H9 (cell line): Measurements from ENCODE around the gene TIRAP. TPM values are rescaled to one million over a fixed set of nuclear protein-coding genes. Genes with fewer than 3 reads are reported as not detected.

Experiments used
- DNase-seq: peaks from one replicate; pipeline ENCODE4 v3.0.0-alpha.2; 2017
- H2AFZ ChIP-seq: one replicate; pipeline ENCODE4 v1.6.1; 2013; ENCODE audit warnings: mild to moderate bottlenecking, low read length, control low read depth, moderate library complexity
- H2AK5ac ChIP-seq: 2 replicates; pipeline ENCODE4 v1.6.1; 2013; ENCODE audit warnings: low read length, control low read depth, mixed read lengths; ENCODE audit not compliant: insufficient read length
- H2BK120ac ChIP-seq: one replicate; pipeline ENCODE4 v1.6.1; 2013; ENCODE audit warnings: low read depth, mild to moderate bottlenecking, low read length, control low read depth, inconsistent platforms; ENCODE audit not compliant: poor library complexity, severe bottlenecking
- H2BK12ac ChIP-seq: 2 replicates; pipeline ENCODE4 v1.6.1; 2013; ENCODE audit warnings: low read length, control low read depth, mixed read lengths, low read depth; ENCODE audit not compliant: insufficient read length
- H2BK15ac ChIP-seq: 2 replicates; pipeline ENCODE4 v1.6.1; 2013; ENCODE audit warnings: low read depth, low read length, control low read depth
- H2BK20ac ChIP-seq: one replicate; pipeline ENCODE4 v1.6.1; 2013; ENCODE audit warnings: low read depth, mild to moderate bottlenecking, low read length, control low read depth, inconsistent platforms; ENCODE audit not compliant: poor library complexity, severe bottlenecking
- H2BK5ac ChIP-seq: 2 replicates; pipeline ENCODE4 v1.6.1; 2013; ENCODE audit warnings: low read length, control low read depth, mixed read lengths; ENCODE audit not compliant: insufficient read length
- H3K14ac ChIP-seq: 2 replicates; pipeline ENCODE4 v1.6.1; 2013; ENCODE audit warnings: low read length, control low read depth; ENCODE audit not compliant: insufficient read depth
- H3K18ac ChIP-seq: 2 replicates; pipeline ENCODE4 v1.6.1; 2013; ENCODE audit warnings: low read depth, mild to moderate bottlenecking, mixed read lengths, low read length, control low read depth; ENCODE audit not compliant: insufficient read length
- H3K23ac ChIP-seq: 2 replicates; pipeline ENCODE4 v1.6.1; 2013; ENCODE audit warnings: low read length, control low read depth, mixed read lengths, low read depth; ENCODE audit not compliant: insufficient read length
- H3K23me2 ChIP-seq: 2 replicates; pipeline ENCODE4 v1.6.1; 2013; ENCODE audit warnings: low read depth, mild to moderate bottlenecking, mixed read lengths, low read length, control low read depth; ENCODE audit not compliant: insufficient read length, poor library complexity, severe bottlenecking
- H3K27ac ChIP-seq: 2 replicates; pipeline ENCODE4 v1.5.1; 2013; ENCODE audit warnings: low read length, control low read depth, mixed read lengths, low read depth; ENCODE audit not compliant: insufficient read length
- H3K27me3 ChIP-seq: 2 replicates; pipeline ENCODE4 v1.6.1; 2013; ENCODE audit warnings: low read length, control low read depth, inconsistent platforms; ENCODE audit not compliant: insufficient read depth
- H3K4ac ChIP-seq: 2 replicates; pipeline ENCODE4 v1.6.1; 2013; ENCODE audit warnings: low read depth, mild to moderate bottlenecking, control low read depth, inconsistent platforms, low read length, moderate library complexity
- H3K4me1 ChIP-seq: 2 replicates; pipeline ENCODE4 v1.6.1; 2013; ENCODE audit warnings: low read length, control low read depth, inconsistent platforms; ENCODE audit not compliant: insufficient read depth
- H3K4me2 ChIP-seq: 2 replicates; pipeline ENCODE4 v1.6.1; 2013; ENCODE audit warnings: low read length, control low read depth, mixed read lengths; ENCODE audit not compliant: insufficient read length, insufficient read depth
- H3K56ac ChIP-seq: 2 replicates; pipeline ENCODE4 v1.6.1; 2013; ENCODE audit warnings: low read depth, mild to moderate bottlenecking, mixed read lengths, low read length, control low read depth; ENCODE audit not compliant: insufficient read length
- H3K79me1 ChIP-seq: 2 replicates; pipeline ENCODE4 v1.6.1; 2013; ENCODE audit warnings: low read depth, mild to moderate bottlenecking, moderate library complexity, low read length, control low read depth, inconsistent platforms; ENCODE audit not compliant: insufficient read depth, poor library complexity, severe bottlenecking
- H3K79me2 ChIP-seq: 2 replicates; pipeline ENCODE4 v1.6.1; 2013; ENCODE audit warnings: low read length, control low read depth, inconsistent platforms; ENCODE audit not compliant: insufficient read depth
- H3K9ac ChIP-seq: 2 replicates; pipeline ENCODE4 v1.6.1; 2013; ENCODE audit warnings: low read length, control low read depth, mixed read lengths; ENCODE audit not compliant: insufficient read length; ENCODE audit errors: extremely low read depth
- H3K9me3 ChIP-seq: one replicate; pipeline ENCODE4 v1.6.1; 2013; ENCODE audit warnings: low read depth, low read length, inconsistent platforms; ENCODE audit not compliant: control insufficient read depth
- H3T11ph ChIP-seq: one replicate; pipeline ENCODE4 v1.6.1; 2013; ENCODE audit warnings: mild to moderate bottlenecking, low read length, control low read depth, inconsistent platforms
- H4K20me1 ChIP-seq: one replicate; pipeline ENCODE4 v1.6.1; 2013; ENCODE audit not compliant: control insufficient read depth, insufficient read length, insufficient read depth
- H4K5ac ChIP-seq: 2 replicates; pipeline ENCODE4 v1.6.1; 2013; ENCODE audit warnings: low read depth, mild to moderate bottlenecking, mixed read lengths, low read length, control low read depth; ENCODE audit not compliant: insufficient read length
- H4K8ac ChIP-seq: replicated peaks from 2 replicates; pipeline ENCODE4 v1.6.1; 2013; ENCODE audit warnings: low read length, control low read depth, mixed read lengths, low read depth; ENCODE audit not compliant: insufficient read length
- H4K91ac ChIP-seq: 2 replicates; pipeline ENCODE4 v1.6.1; 2013; ENCODE audit warnings: low read depth, mild to moderate bottlenecking, moderate library complexity, mixed read lengths, low read length, control low read depth; ENCODE audit not compliant: insufficient read length
- H3K27ac Mint-ChIP-seq, 3 experiments: 2 replicates in 2 of 3; 3 replicates in 1 of 3; pipeline ENCODE4 v1.8.0; 2020 to 2021; ENCODE audit warnings: mixed read lengths in 3 of 3, mild to moderate bottlenecking in 1 of 3, moderate library complexity in 1 of 3
- H3K27me3 Mint-ChIP-seq: 2 replicates; pipeline ENCODE4 v1.8.0; 2021; ENCODE audit warnings: low read depth, mild to moderate bottlenecking, moderate library complexity, mixed read lengths
- H3K36me3 Mint-ChIP-seq, 3 experiments: 2 replicates in 2 of 3; 3 replicates in 1 of 3; pipeline ENCODE4 v1.8.0; 2020 to 2021; ENCODE audit warnings: low read depth in 3 of 3, mixed read lengths in 3 of 3; ENCODE audit not compliant: insufficient read depth in 1 of 3
- H3K4me1 Mint-ChIP-seq, 2 experiments: 2 replicates each; pipeline ENCODE4 v1.8.0; 2020; ENCODE audit warnings: mixed read lengths in 2 of 2
- H3K4me3 Mint-ChIP-seq, 2 experiments: 2 replicates in 1 of 2; 3 replicates in 1 of 2; pipeline ENCODE4 v1.8.0; 2020 to 2021; ENCODE audit warnings: mild to moderate bottlenecking in 2 of 2, mixed read lengths in 2 of 2, moderate library complexity in 1 of 2
- H3K9me3 Mint-ChIP-seq, 2 experiments: 2 replicates in 1 of 2; 3 replicates in 1 of 2; pipeline ENCODE4 v1.8.0; 2020; ENCODE audit warnings: mild to moderate bottlenecking in 2 of 2, mixed read lengths in 2 of 2, moderate library complexity in 1 of 2
- WGBS: extraction: QIAGEN DNeasy Blood & Tissue Kit; methylation state at CpG from one replicate; pipeline ENCODE4 v1.1.7; 2013; ENCODE audit warnings: missing lambda C conversion rate, low lambda C conversion rate, mixed read lengths; ENCODE audit not compliant: insufficient read length; ENCODE audit errors: extremely low coverage; 5-methylcytosine and 5-hydroxymethylcytosine counted together
- total RNA-seq: library from RNA; stranded (reverse); gene quantifications from 2 replicates; pipeline ENCODE4 v1.2.1, GENCODE V29; 2021
- TF ChIP-seq, protein P1 (sequence below): fragments of 200-600 bp; sonication (generic); conservative IDR thresholded peaks from 3 replicates; pipeline ENCODE4 v1.8.0; 2021; ENCODE audit warnings: antibody characterized with exemption, mild to moderate bottlenecking

Gene TIRAP
- total RNA-seq, 1 experiment from 2014 or later, result 7.0 TPM

- peaks cover 0 to 4% of the 10 kb centered on the region in 2 experiments; a peak in 1 of 4 replicates for H3K4me1 Mint-ChIP-seq
- WGBS, result no CpG with 5 or more reads among the region's 11 CpGs
Observed at GRCh38 chr11:126329644-126330211, 46.8 kb downstream of the TIRAP start.

More at GRCh38 chr11:126329644-126330211, 46.8 kb downstream of the TIRAP start:
- Histone ChIP-seq H2BK120ac (no peak overlapping the region), H3K4me1 (no peaks in the 10 kb centered on the region; the same call in 1 of the 2 replicates), H3K4ac (no peak overlapping the region), H2BK20ac (no peak overlapping the region), H4K20me1 (no peaks in the 10 kb centered on the region), H2BK12ac (no peak overlapping the region), H3K27ac (no peak overlapping the region), H2BK15ac (no peak overlapping the region), H3K56ac (no peak overlapping the region), H4K5ac (no peak overlapping the region), H2AFZ (no peak overlapping the region), H3T11ph (no peak overlapping the region), H2BK5ac (no peak overlapping the region), H3K23ac (no peak overlapping the region), H3K27me3 (no peaks in the 10 kb centered on the region), H3K4me2 (no peak overlapping the region), H4K8ac (no peak overlapping the region), H4K91ac (no peak overlapping the region), H3K23me2 (no peaks in the 10 kb centered on the region), H2AK5ac (no peak overlapping the region), H3K79me1 (no peaks in the 10 kb centered on the region), H3K14ac (no peak overlapping the region), H3K9me3 (no peaks in the 10 kb centered on the region), H3K9ac (no peak overlapping the region), H3K79me2 (no peaks in the 10 kb centered on the region), H3K18ac (no peak overlapping the region)
- H3K36me3 Mint-ChIP-seq, result peaks cover 7 to 24% (median 14%) of the 10 kb centered on the region in 3 experiments; a peak in 6 of 7 replicates
- DNase-seq, result no peak
- H3K4me3 Mint-ChIP-seq, result no peak overlapping the region; a peak in 1 of 5 replicates
- no peaks in the 10 kb centered on the region for H3K27me3 Mint-ChIP-seq
- H3K27ac Mint-ChIP-seq, result peak overlapping the region in 1 of 3 experiments; percentile 79; a peak in 1 of 7 replicates
- TF ChIP-seq, protein P1, sequence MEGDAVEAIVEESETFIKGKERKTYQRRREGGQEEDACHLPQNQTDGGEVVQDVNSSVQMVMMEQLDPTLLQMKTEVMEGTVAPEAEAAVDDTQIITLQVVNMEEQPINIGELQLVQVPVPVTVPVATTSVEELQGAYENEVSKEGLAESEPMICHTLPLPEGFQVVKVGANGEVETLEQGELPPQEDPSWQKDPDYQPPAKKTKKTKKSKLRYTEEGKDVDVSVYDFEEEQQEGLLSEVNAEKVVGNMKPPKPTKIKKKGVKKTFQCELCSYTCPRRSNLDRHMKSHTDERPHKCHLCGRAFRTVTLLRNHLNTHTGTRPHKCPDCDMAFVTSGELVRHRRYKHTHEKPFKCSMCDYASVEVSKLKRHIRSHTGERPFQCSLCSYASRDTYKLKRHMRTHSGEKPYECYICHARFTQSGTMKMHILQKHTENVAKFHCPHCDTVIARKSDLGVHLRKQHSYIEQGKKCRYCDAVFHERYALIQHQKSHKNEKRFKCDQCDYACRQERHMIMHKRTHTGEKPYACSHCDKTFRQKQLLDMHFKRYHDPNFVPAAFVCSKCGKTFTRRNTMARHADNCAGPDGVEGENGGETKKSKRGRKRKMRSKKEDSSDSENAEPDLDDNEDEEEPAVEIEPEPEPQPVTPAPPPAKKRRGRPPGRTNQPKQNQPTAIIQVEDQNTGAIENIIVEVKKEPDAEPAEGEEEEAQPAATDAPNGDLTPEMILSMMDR, result no peak
- H3K9me3 Mint-ChIP-seq, result no peaks in the 10 kb centered on the region
